H9 (cell line): ENCODE measurements around the gene BTN1A1. TPM values are rescaled to one million over a fixed set of nuclear protein-coding genes. Genes with fewer than 3 reads are reported as not detected.
"Not testable (repeated sequence)": the region's sequence is repeated elsewhere in the genome, so short reads cannot be mapped to it uniquely, and the experiment has no call there.

Experiments
- DNase-seq: peaks from one replicate; pipeline ENCODE4 v3.0.0-alpha.2; 2017
- H2AFZ ChIP-seq: one replicate; pipeline ENCODE4 v1.6.1; 2013; ENCODE audit warnings: mild to moderate bottlenecking, low read length, control low read depth, moderate library complexity
- H2AK5ac ChIP-seq: 2 replicates; pipeline ENCODE4 v1.6.1; 2013; ENCODE audit warnings: low read length, control low read depth, mixed read lengths; ENCODE audit not compliant: insufficient read length
- H2BK120ac ChIP-seq: one replicate; pipeline ENCODE4 v1.6.1; 2013; ENCODE audit warnings: low read depth, mild to moderate bottlenecking, low read length, control low read depth, inconsistent platforms; ENCODE audit not compliant: poor library complexity, severe bottlenecking
- H2BK12ac ChIP-seq: 2 replicates; pipeline ENCODE4 v1.6.1; 2013; ENCODE audit warnings: low read length, control low read depth, mixed read lengths, low read depth; ENCODE audit not compliant: insufficient read length
- H2BK15ac ChIP-seq: 2 replicates; pipeline ENCODE4 v1.6.1; 2013; ENCODE audit warnings: low read depth, low read length, control low read depth
- H2BK20ac ChIP-seq: one replicate; pipeline ENCODE4 v1.6.1; 2013; ENCODE audit warnings: low read depth, mild to moderate bottlenecking, low read length, control low read depth, inconsistent platforms; ENCODE audit not compliant: poor library complexity, severe bottlenecking
- H2BK5ac ChIP-seq: 2 replicates; pipeline ENCODE4 v1.6.1; 2013; ENCODE audit warnings: low read length, control low read depth, mixed read lengths; ENCODE audit not compliant: insufficient read length
- H3K14ac ChIP-seq: 2 replicates; pipeline ENCODE4 v1.6.1; 2013; ENCODE audit warnings: low read length, control low read depth; ENCODE audit not compliant: insufficient read depth
- H3K18ac ChIP-seq: 2 replicates; pipeline ENCODE4 v1.6.1; 2013; ENCODE audit warnings: low read depth, mild to moderate bottlenecking, mixed read lengths, low read length, control low read depth; ENCODE audit not compliant: insufficient read length
- H3K23ac ChIP-seq: 2 replicates; pipeline ENCODE4 v1.6.1; 2013; ENCODE audit warnings: low read length, control low read depth, mixed read lengths, low read depth; ENCODE audit not compliant: insufficient read length
- H3K23me2 ChIP-seq: 2 replicates; pipeline ENCODE4 v1.6.1; 2013; ENCODE audit warnings: low read depth, mild to moderate bottlenecking, mixed read lengths, low read length, control low read depth; ENCODE audit not compliant: insufficient read length, poor library complexity, severe bottlenecking
- H3K27ac ChIP-seq: 2 replicates; pipeline ENCODE4 v1.5.1; 2013; ENCODE audit warnings: low read length, control low read depth, mixed read lengths, low read depth; ENCODE audit not compliant: insufficient read length
- H3K27me3 ChIP-seq: 2 replicates; pipeline ENCODE4 v1.6.1; 2013; ENCODE audit warnings: low read length, control low read depth, inconsistent platforms; ENCODE audit not compliant: insufficient read depth
- H3K4ac ChIP-seq: 2 replicates; pipeline ENCODE4 v1.6.1; 2013; ENCODE audit warnings: low read depth, mild to moderate bottlenecking, control low read depth, inconsistent platforms, low read length, moderate library complexity
- H3K4me1 ChIP-seq: 2 replicates; pipeline ENCODE4 v1.6.1; 2013; ENCODE audit warnings: low read length, control low read depth, inconsistent platforms; ENCODE audit not compliant: insufficient read depth
- H3K4me2 ChIP-seq: 2 replicates; pipeline ENCODE4 v1.6.1; 2013; ENCODE audit warnings: low read length, control low read depth, mixed read lengths; ENCODE audit not compliant: insufficient read length, insufficient read depth
- H3K56ac ChIP-seq: 2 replicates; pipeline ENCODE4 v1.6.1; 2013; ENCODE audit warnings: low read depth, mild to moderate bottlenecking, mixed read lengths, low read length, control low read depth; ENCODE audit not compliant: insufficient read length
- H3K79me1 ChIP-seq: 2 replicates; pipeline ENCODE4 v1.6.1; 2013; ENCODE audit warnings: low read depth, mild to moderate bottlenecking, moderate library complexity, low read length, control low read depth, inconsistent platforms; ENCODE audit not compliant: insufficient read depth, poor library complexity, severe bottlenecking
- H3K79me2 ChIP-seq: 2 replicates; pipeline ENCODE4 v1.6.1; 2013; ENCODE audit warnings: low read length, control low read depth, inconsistent platforms; ENCODE audit not compliant: insufficient read depth
- H3K9ac ChIP-seq: 2 replicates; pipeline ENCODE4 v1.6.1; 2013; ENCODE audit warnings: low read length, control low read depth, mixed read lengths; ENCODE audit not compliant: insufficient read length; ENCODE audit errors: extremely low read depth
- H3K9me3 ChIP-seq: one replicate; pipeline ENCODE4 v1.6.1; 2013; ENCODE audit warnings: low read depth, low read length, inconsistent platforms; ENCODE audit not compliant: control insufficient read depth
- H3T11ph ChIP-seq: one replicate; pipeline ENCODE4 v1.6.1; 2013; ENCODE audit warnings: mild to moderate bottlenecking, low read length, control low read depth, inconsistent platforms
- H4K20me1 ChIP-seq: one replicate; pipeline ENCODE4 v1.6.1; 2013; ENCODE audit not compliant: control insufficient read depth, insufficient read length, insufficient read depth
- H4K5ac ChIP-seq: 2 replicates; pipeline ENCODE4 v1.6.1; 2013; ENCODE audit warnings: low read depth, mild to moderate bottlenecking, mixed read lengths, low read length, control low read depth; ENCODE audit not compliant: insufficient read length
- H4K8ac ChIP-seq: replicated peaks from 2 replicates; pipeline ENCODE4 v1.6.1; 2013; ENCODE audit warnings: low read length, control low read depth, mixed read lengths, low read depth; ENCODE audit not compliant: insufficient read length
- H4K91ac ChIP-seq: 2 replicates; pipeline ENCODE4 v1.6.1; 2013; ENCODE audit warnings: low read depth, mild to moderate bottlenecking, moderate library complexity, mixed read lengths, low read length, control low read depth; ENCODE audit not compliant: insufficient read length
- H3K27ac Mint-ChIP-seq, 3 experiments: 2 replicates in 2 of 3; 3 replicates in 1 of 3; pipeline ENCODE4 v1.8.0; 2020 to 2021; ENCODE audit warnings: mixed read lengths in 3 of 3, mild to moderate bottlenecking in 1 of 3, moderate library complexity in 1 of 3
- H3K27me3 Mint-ChIP-seq: 2 replicates; pipeline ENCODE4 v1.8.0; 2021; ENCODE audit warnings: low read depth, mild to moderate bottlenecking, moderate library complexity, mixed read lengths
- H3K36me3 Mint-ChIP-seq, 3 experiments: 2 replicates in 2 of 3; 3 replicates in 1 of 3; pipeline ENCODE4 v1.8.0; 2020 to 2021; ENCODE audit warnings: low read depth in 3 of 3, mixed read lengths in 3 of 3; ENCODE audit not compliant: insufficient read depth in 1 of 3
- H3K4me1 Mint-ChIP-seq, 2 experiments: 2 replicates each; pipeline ENCODE4 v1.8.0; 2020; ENCODE audit warnings: mixed read lengths in 2 of 2
- H3K4me3 Mint-ChIP-seq, 2 experiments: 2 replicates in 1 of 2; 3 replicates in 1 of 2; pipeline ENCODE4 v1.8.0; 2020 to 2021; ENCODE audit warnings: mild to moderate bottlenecking in 2 of 2, mixed read lengths in 2 of 2, moderate library complexity in 1 of 2
- H3K9me3 Mint-ChIP-seq, 2 experiments: 2 replicates in 1 of 2; 3 replicates in 1 of 2; pipeline ENCODE4 v1.8.0; 2020; ENCODE audit warnings: mild to moderate bottlenecking in 2 of 2, mixed read lengths in 2 of 2, moderate library complexity in 1 of 2
- WGBS: extraction: QIAGEN DNeasy Blood & Tissue Kit; methylation state at CpG from one replicate; pipeline ENCODE4 v1.1.7; 2013; ENCODE audit warnings: missing lambda C conversion rate, low lambda C conversion rate, mixed read lengths; ENCODE audit not compliant: insufficient read length; ENCODE audit errors: extremely low coverage; 5-methylcytosine and 5-hydroxymethylcytosine counted together
- total RNA-seq: library from RNA; stranded (reverse); gene quantifications from 2 replicates; pipeline ENCODE4 v1.2.1, GENCODE V29; 2021

BTN1A1 gene
- total RNA-seq, 1 experiment from 2014 or later = 0.15 TPM

GRCh38 chr6:26524314-26524713, 24.2 kb downstream of the BTN1A1 start:
- H2AFZ ChIP-seq, H2BK12ac ChIP-seq, H2BK15ac ChIP-seq, H3T11ph ChIP-seq, DNase-seq, H4K5ac ChIP-seq, H4K8ac ChIP-seq, H3K27me3 ChIP-seq, H3K23ac ChIP-seq, H3K4me2 ChIP-seq, H3K4me3 Mint-ChIP-seq, H3K9ac ChIP-seq, H3K56ac ChIP-seq, H3K23me2 ChIP-seq, H2BK5ac ChIP-seq, H3K4ac ChIP-seq, H3K18ac ChIP-seq, H3K14ac ChIP-seq, H2BK20ac ChIP-seq, H4K20me1 ChIP-seq, H3K9me3 Mint-ChIP-seq, H4K91ac ChIP-seq, H3K27me3 Mint-ChIP-seq, H3K36me3 Mint-ChIP-seq, H3K79me2 ChIP-seq, H3K9me3 ChIP-seq, H2AK5ac ChIP-seq, H3K27ac Mint-ChIP-seq, H3K4me1 ChIP-seq, H3K27ac ChIP-seq, H2BK120ac ChIP-seq, H3K79me1 ChIP-seq: not testable (repeated sequence)
- peaks cover 44 to 48% of the 10 kb centered on the region in 2 experiments for H3K4me1 Mint-ChIP-seq
- WGBS = no CpG with 5 or more reads among the region's 2 CpGs
